Fibroblast of skin of left quadriceps (primary cell): ENCODE data around the gene TMED8.
"Not testable (repeated sequence)": the region's sequence is repeated elsewhere in the genome, so short reads cannot be mapped to it uniquely, and the experiment has no call there.

Experiments used
- DNase-seq, 2 experiments: peaks; one replicate each; pipeline ENCODE4 v3.0.0-alpha.2; 2013; ENCODE audit warnings: low read depth in 2 of 2

TMED8 gene

DNA sequence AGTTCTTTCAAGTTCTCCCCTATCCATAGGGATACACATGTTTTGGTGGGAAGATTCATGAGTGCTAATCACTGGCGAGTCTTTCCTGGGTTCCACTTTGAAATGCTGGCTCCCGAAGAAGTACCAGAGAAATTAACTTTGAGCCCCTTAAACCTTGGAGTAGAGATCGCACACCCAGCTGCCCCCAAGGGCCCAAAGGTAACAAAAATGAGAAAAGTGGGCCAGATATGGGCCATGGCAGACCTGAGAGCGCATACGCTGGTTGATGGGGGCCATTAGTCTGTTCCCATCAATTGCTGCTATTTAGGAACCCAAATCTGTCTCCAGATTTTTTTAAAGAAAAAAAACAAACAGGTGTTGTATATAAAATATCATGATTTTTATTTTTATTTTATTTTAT lies 53.9 kb downstream of the TMED8 start:
- DNase-seq: no peak

DNA sequence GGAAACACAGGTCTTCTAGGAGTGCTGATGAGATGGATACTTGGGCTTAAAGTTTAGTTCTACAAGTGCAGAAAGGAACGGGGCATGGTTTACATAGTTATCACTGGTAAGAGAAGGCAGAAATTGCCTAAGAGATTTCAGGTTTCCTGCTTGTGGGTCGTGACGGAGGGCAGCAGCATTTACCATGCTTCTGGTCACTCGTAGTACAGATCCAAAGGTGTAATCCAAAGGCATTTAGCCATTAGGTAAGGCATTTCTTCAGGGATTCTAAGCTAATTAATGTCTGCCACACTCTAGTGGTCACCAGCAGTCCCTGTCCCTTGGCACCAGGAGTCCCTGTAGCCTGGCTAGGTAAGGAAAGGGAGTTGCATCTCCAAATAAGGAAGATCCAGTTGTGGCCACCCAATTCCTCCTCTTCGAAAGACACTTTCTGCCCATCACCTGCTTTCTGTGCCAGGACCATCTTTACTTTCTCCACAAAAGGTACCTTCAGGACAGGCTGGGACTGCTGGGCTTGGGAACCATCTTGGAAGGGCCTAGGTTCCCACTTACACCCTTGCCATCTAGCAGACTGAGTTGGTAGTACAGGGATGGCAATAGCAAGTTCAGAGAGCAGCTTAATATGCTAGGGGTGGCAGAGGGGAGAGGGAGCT lies 54.5 kb downstream of the TMED8 start:
- no peak for DNase-seq

DNA sequence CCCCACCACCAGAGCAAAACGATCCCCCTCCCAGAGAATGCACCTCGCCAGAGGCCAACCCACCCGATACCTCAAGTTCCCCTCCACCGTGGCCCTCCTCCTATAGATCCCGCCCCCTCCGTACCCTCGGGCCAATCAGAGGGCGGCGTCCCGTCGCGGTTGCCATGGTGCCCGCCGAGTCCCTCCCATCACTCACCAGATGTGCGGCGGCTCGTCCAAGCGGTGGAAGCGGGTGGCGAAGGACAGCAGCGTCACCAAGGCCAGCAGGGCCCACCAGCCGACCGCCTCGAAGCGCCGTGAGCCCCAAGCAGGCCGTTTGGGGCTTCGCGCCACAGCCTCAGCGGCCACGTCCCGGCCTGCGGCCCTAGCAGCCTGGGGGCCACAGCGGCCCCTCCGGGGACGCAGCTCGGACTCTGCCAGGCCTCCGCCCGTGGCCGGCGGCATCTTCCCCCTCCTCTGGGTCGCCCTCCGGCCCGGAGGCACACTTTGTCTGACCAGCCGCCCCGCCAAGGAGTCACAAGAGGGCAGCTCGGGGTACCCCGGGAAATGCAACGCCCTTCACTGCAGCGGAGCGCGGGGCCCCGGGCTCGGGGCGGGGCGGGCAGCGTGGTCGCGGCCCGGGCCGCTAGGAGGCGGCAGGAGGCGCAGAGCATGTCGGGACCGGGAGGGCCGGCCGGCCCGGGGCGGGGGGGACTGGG lies 56.5 kb downstream of the TMED8 start, which contains the start of gene POMT2:
Gene POMT2, minus strand, starts transcription at position 646 of the 698 bp plus-strand sequence. Its CDS starts 202 bp downstream, at position 444.
- DNase-seq: peak; percentile 68 to 73

DNA sequence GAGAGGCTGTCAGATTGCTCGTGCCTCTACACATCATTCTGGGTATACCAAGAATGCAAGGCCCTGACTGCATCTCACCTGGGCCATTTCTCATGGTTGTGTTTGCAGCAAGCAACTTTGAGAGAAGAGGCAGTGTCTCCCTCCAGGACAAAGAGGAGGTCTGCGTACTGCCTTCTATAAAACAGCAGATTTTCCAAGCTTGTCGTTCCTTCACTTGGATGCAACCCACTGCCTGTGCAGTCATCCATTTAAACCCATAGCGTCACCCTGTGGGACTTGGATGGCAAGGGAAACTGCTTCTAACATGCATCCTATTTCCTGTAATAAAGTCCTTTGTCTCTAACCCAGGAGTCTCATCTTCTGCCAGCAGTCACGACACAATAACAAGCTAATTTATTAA lies 57.5 kb downstream of the TMED8 start:
- DNase-seq: no peak

DNA sequence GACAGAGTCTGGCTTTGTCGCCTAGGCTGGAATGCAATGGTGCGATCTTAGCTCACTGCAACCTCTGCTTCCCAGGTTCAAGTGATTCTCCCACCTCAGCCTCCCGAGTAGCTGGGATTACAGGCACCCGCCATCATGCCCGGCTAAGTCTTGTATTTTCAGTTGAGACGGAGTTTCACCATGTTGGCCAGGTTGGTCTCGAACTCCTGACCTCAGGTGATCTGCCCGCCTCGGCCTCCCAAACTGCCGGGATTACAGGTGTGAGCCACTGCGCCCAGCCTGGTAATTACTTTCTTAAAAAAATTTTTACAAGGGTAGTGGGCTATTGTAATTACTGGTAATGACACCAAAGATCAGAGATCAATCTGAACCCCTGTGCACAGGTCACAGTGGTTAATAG lies 58.1 kb downstream of the TMED8 start:
- DNase-seq: not testable (repeated sequence)

DNA sequence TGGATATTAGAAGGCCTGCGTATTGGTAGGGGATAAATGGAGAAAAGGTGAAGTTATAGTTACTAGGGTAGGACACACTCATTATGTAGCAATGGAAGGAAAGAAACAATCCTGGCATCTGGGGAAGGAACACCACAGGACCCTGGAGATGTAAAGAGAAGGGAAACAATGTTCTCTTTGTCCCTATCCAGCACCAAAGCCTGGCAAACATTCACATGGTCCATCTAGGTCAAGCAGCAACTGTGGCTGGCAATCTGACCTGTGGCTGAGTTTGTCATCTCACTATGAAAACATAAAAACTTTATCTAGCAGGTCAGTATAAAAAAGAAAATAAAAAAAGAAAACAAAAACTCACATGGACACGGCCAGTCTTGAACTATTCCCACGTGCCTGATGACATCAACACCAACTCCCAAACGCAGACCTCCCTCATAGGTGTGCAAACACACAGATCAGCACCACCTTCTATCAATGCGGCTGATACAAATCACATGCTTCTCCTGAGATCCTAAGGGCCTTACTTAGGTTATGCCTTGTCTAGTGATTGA lies 58.8 kb downstream of the TMED8 start:
- no peak for DNase-seq

DNA sequence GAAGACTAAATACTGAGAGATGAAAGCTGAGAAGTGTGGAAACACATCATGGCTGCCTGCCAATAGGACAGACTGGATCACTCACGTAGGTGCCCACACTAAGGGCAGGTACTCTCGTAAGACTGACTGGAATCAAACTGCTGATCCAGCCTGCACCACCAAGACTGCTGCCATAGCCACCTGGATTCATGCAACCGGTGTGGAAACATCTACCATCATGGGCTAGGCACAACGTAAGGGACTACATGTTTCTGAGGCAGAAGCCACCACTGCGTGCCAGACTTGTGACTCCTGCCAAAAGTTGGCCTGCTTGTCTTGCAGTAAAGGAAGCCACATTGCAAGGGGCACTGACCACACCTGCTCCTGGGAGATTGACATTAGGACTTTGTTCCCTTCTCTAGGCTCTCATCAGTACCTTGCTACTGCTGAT lies 60.0 kb downstream of the TMED8 start:
- DNase-seq: no peak

DNA sequence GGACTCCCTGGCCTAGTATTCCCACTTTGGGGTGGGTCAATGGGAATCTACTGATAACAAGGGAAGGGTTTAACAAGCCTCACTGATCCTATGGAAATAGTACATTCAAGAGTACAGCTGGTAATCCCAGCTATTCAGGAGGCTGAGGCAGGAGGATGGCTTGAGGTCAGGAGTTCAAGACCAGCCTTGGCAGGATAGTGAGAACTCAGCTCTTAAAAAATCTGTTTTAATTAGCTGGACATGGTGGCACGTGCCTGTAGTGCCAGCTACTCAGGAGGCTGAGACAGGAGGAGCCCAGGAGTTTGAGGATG lies 60.7 kb downstream of the TMED8 start:
- no peak for DNase-seq

DNA sequence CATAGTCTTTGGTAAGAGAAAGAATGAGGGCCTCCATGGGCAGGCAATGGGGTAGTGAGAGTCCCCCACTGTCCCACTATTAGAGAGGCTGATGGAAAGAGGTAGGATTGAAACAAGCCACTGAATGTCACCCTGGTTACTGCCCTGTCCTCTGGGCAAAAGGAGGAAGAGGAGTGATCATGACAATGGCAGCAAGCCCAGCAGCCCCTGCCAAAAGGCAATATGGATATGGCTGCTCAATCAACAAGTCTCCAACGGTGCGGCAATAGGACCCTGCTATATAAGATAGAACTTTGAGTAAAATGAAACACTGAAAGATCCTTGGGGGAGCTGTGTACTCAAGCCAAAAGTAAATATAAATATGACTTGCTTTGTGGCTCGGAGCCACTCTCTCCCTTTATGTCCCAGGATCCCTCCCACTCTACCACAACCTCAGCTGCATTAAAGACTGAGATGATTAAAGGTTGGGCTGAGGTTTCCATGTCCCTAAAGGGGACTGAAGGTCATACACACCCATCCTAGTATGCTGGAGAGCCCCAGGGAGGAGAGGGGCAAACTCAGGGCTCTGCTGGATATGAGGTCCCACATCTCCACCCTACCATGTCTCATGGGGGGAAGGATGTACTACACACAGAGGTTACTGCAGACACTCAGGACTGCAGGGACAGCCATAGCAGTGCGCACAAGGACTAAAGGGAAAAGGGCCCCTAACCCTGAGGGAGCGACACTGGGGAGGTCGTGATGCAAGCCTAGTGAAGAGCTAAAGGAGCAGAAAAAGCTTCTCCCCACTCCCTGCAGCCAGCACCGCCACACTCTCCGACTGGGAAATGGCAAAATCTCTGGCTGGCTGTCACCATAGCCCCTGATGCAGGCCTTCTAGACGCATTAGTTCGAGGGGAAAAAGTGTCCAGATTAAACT lies 62.1 kb downstream of the TMED8 start:
- DNase-seq: no peak

DNA sequence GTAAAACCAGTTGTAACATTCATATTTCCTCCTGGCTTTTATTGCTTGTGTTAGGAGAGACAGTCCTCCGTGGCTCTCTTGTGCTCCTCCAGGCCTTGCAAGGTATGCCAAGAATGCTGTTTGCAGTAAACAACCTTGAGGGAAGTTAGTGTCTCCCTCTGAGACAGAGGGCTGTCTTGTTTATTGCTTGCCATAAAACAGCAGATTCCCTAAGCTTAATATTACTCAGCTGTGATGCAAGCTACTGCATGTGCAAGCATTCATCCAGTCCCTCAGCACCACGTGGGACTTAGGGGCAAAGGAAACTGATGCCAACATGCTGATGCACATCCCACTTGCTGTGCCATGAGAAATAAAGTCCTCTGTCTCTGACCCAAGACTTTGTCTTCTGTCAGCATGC lies 62.9 kb downstream of the TMED8 start:
- DNase-seq: peak; percentile 76 to 81

DNA sequence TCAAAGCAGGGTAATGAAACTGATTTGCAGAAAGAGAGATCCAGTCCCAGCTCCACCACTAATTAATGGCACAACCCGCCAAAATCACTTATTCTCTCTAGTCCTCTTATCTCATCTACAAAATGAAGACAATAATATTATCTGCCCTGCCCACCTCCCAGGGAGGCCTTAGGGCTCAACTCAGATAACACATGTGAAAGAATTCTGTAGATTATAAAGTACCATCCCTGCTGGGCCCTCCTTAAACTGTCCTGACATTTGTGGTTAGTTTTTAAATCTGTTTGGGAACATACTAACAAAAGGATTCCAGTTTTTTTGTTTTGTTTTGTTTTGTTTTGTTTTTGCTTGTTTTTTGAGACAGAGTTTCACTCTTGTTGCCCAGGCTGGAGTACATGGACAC lies 63.5 kb downstream of the TMED8 start:
- DNase-seq: no peak

DNA sequence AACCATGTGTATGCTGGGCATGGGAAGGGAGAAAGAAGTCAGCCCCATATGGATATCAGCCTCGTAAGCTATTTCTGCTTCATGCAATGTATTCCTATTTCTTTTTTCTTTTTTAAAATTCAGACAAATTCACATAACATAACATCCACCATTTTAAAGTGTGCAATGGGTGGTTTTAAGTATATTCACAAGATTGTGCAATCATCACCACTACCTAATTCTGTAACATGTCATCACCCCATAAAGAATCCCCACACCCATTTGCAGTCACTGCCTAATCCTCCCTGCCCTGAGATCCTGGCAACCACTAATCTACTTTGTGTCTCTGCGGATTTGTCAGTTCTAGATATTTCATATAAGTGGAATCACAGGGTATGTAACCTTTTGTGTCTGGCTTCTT lies 65.7 kb downstream of the TMED8 start:
- DNase-seq: peak; percentile 34 to 54

DNA sequence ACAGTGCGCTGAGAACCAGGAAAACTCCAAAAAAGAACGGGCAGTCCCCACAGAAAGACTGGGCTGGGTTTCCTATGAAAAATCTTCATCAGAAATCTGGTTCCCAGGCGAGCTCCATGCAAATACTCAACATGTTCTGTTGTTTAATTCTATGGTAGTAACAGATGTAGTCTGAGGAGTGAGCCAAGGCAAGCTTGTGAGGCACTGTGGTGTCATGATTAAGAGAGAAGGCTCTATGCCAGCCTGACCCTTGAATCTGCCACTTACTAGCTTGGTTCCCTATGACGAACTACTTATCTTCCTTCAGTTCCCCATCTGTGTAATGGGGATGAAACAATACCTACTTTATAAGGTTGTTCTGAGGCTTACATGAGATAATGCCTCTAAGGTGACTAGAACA lies 66.9 kb downstream of the TMED8 start:
- no peak for DNase-seq

DNA sequence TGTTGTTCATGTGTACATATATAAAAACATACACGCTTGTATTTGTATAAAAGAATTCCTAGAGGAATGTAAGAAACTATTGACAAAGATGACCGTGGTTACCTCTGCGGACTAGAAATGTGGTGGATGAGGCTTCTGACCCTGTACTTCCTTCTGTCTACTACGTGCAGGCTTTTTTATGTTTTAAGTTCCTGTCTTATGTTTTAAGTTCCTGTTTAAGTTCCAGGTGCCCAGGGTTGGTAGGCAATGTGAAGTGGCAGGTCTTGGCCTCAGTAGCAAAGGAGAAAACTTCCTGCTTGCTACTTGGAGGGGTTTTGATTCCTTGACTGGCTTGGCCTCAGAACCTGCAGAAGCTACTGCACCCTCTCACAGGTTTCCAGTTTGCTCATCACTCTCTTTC lies 67.8 kb downstream of the TMED8 start:
- DNase-seq: no peak

DNA sequence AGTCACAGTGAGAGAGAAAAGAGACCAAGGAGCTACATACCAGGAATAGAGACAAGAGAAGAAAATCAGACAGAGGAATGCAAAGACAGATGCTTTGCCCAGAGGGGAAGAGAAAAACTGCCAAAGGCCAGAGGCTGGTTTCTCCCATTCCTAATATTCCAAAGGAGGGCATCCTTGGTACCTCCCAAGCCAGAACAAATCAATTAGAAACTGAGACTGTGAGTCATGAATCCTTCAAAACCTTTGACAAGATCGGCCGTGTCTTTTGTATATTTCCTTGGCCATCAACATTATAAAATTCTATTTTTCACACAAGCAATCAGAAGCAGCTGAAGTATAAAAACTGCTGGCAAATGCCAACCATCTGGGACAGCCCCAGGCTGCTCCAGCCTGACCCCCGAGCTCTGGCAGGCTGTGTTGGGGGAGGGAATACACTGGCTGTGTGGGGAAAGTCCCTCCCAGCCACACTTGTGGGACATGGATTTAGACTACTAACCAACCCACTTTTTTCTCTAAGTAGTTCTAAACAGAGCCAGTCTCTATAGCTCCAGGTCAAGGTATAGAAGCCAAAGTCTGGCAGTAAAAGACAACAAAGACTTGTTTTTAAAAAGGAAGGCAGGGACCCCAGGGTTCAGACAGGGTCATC lies 69.9 kb downstream of the TMED8 start:
- DNase-seq: no peak

DNA sequence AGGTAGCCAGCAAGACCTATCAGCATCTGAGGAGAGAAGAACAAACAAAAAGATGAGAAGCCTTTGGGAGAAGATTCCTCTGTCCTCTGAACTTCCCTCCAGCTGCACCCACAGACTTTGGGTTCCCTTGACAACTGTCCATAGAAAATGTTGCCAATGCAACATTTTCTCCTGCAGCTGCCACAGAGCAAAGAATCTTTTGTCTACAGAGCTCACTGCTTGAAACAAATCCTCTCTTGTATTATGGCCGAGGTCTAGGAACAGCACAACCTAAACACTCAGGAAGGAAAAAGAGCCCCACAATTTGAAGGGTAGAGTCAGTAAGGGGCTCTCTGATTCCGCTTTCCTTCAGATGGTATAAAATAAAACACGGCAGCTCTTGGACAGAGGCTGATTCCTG lies 70.5 kb downstream of the TMED8 start:
- DNase-seq: no peak

DNA sequence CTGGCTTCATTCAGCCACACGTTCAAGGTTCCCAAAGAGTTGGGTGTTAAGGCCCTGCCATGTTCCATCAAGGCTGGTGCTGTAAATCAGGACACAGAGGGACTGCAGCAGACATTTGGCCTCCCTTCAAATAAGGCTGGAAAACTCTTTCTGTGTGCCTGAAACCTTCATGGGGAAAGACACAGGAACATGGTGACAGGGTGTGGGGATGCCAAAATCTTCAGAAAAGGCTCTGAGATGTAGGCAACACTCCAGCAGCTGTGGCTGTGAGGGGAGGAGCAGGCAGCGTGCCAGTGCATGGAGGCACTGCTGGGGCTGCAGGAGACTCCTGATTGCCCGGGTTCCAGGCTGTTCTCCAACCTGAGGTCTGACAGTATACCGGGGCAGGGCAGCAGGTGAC lies 71.2 kb downstream of the TMED8 start:
- no peak for DNase-seq

DNA sequence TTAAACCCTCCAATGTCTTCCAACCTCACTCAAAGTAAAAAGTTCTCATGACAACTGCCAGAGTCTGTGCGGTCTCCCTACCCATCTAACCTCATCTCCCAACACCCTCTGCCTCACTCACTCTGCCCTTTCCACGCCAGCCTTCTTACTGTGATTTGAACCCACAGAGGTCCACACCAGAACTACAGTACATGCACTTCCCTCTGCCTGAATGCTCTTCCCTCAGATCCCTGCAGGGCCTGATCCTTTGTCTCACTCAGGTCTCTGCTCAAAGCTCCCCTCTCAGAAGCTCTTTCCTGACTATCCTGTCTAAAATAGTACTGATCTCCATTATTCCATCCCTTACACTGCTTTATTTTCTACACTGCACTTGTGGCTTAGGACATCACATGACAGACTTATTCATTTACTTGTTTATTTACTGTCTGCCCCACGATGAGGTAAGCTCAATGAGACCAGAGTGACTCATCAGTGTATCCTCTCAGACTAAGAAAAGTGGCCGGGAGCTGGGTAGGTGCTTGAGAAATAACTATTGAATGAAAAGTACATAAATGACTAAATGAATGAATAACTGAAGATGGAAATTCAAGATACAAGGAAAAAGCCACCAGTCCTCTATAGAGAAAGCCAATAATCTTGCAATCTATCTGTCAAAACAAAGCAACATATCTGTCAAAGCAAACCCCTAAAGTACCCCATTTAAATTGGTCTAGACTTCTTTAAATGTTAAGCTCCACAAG lies 73.3 kb downstream of the TMED8 start:
- peak; percentile 59 to 64 for DNase-seq

DNA sequence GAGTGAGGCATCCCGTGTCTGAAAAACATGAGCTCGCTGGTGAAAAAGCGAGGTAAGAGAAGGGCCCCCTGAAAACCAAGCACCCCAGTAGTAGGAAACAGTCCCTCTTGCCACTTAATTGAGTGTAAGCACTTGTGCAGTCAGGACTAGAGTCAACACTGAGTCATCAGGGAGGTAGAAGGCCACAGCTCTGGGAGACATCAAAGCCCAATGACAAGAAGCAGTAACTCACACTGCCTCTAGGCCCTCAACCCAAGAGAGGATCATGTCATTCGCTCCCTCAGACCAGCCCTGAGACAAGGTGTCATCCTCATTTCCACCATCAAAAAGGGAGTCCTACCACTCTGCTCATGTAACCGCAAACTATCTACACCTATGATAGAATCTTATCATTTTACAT lies 74.0 kb downstream of the TMED8 start:
- no peak for DNase-seq

DNA sequence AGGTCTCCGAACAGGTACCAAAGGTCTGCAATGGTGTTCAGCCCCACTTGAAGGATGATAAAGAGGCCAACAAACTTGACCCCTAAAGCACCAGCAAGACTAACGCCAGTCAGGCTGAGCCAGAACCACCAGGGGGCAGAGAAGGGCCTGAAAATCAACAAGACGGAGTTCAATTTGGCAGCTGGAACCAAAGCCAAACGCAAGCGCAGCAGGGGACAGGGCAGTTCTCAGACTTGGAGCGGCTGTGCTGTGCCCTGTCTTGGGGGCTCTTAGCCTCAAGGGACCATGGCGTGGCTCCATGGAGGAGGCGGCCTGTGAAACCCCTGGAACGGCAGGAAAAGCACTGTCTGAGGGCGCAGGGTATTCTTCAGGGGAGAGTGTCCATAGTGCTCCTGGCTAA lies 75.8 kb downstream of the TMED8 start:
- peak; percentile 40 to 47 for DNase-seq

DNA sequence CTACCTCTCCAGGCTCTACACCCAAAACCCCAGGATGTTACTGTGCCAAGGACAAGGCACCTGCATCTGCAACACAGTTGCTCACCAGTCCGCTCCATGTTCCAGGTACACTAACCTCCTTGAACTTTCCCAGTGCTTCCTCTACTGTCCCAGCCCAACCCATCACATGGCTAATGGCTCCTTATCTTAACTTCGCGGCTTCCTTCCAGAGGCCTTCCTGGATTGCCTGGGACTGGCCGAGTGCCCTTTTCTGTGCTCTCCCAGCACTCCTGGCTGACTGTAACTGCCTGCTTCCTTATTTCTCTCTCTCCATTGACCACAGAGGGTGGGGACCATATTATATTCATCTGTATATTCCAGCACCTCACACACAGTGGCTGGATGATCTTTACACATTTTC lies 77.1 kb downstream of the TMED8 start:
- DNase-seq: no peak
